IMR-90 (cell line): ENCODE measurements around the gene LGMN. TPM values are rescaled to one million over a fixed set of nuclear protein-coding genes. Genes with fewer than 3 reads are reported as not detected.

Experiments used
- BHLHE40 ChIP-seq: fragments of 150-350 bp; IDR thresholded peaks from 2 replicates; pipeline ENCODE4 v1.6.1; 2016; ENCODE audit warnings: mild to moderate bottlenecking, low read depth, low read length
- CHD1 ChIP-seq: IDR thresholded peaks from 2 replicates; pipeline ENCODE4 v1.6.1; 2012; ENCODE audit warnings: low read depth, low read length, improper control_type of control experiment
- MAZ ChIP-seq: IDR thresholded peaks from 2 replicates; pipeline ENCODE4 v1.6.1; 2012; ENCODE audit warnings: low read depth, mild to moderate bottlenecking, low read length, improper control_type of control experiment, moderate library complexity, borderline replicate concordance
- MXI1 ChIP-seq: IDR thresholded peaks from 2 replicates; pipeline ENCODE4 v1.6.1; 2012; ENCODE audit warnings: low read depth, mild to moderate bottlenecking, low read length, moderate library complexity, borderline replicate concordance
- NFE2L2 ChIP-seq: fragments of 150-350 bp; IDR thresholded peaks from 2 replicates; pipeline ENCODE4 v1.6.1; 2016; ENCODE audit warnings: low read depth, mild to moderate bottlenecking, low read length
- RAD21 ChIP-seq: IDR thresholded peaks from 2 replicates; pipeline ENCODE4 v1.6.1; 2012; ENCODE audit warnings: low read length, improper control_type of control experiment
- RFX5 ChIP-seq: IDR thresholded peaks from 2 replicates; pipeline ENCODE4 v1.8.0; 2012; ENCODE audit warnings: low read depth, mild to moderate bottlenecking, low read length, moderate library complexity
- SMC3 ChIP-seq: fragments of 150-350 bp; IDR thresholded peaks from 2 replicates; pipeline ENCODE4 v1.6.1; 2016; ENCODE audit warnings: low read depth, mild to moderate bottlenecking, antibody characterized with exemption, low read length, moderate library complexity
- polyA plus RNA-seq, 3 experiments: library from polyadenylated mRNA; depleted of rRNA; stranded (reverse); fragments of >200 nt; gene quantifications; 2 replicates each; pipeline ENCODE4 v1.2.3, GENCODE V29; 2012; ENCODE audit warnings: low replicate concordance in 1 of 3
- total RNA-seq: library from RNA; depleted of rRNA; stranded (reverse); fragments of >200 nt; gene quantifications from 2 replicates; pipeline ENCODE4 v1.2.3, GENCODE V29; 2012

LGMN gene
- total and polyA plus RNA-seq, 2 of the 4 experiments (the other 2 are of a cell fraction): 19.2 to 39.3 TPM

DNA sequence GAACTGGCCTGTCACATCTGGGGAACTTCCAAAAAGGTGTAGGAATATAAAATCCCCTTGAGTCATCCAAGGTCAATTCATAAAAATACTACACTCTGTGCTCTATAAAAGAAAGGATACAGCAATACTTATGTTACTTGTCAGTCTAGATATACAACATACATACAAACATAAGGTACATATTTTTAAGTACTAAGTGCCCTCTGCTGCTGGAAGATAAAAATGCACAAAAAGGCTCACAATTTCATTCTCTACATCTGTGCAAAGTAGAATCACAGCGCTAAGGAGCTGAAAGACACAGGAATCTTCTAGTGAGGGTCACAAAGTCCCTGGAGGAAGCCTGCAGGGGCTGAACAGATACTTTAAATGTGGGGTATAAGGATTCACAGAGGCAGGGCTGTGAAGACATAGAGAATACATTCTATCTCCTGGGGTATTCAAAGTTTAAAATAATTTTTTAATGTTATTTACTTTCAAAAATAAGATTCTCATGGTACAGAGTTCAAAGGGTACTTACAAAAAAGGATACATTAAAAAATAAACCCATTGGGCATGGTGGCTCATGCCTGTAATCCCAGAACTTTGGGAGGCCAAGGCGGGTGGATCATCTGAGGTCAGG, 35.5 kb upstream of the LGMN start (continued):
- no peak for TF ChIP-seq MAZ
- TF ChIP-seq SMC3: peak; percentile 82
- TF ChIP-seq MXI1: no peak
- no peak for TF ChIP-seq CHD1
- peak; percentile 75 for TF ChIP-seq RAD21
- TF ChIP-seq BHLHE40: no peak
- no peak for TF ChIP-seq NFE2L2
- no peak for TF ChIP-seq RFX5
